NCI-H2081 treated with DMSO at 0.1 percent for 48 hours (cell line): ENCODE measurements around the gene SPAG9.
"Not testable (repeated sequence)": the region's sequence is repeated elsewhere in the genome, so short reads cannot be mapped to it uniquely, and the experiment has no call there.

ENCODE experiments used
- DNase-seq: peaks from one replicate; lab custom pipeline; 2025; lab: John Stamatoyannopoulos, UW

Gene SPAG9

DNA sequence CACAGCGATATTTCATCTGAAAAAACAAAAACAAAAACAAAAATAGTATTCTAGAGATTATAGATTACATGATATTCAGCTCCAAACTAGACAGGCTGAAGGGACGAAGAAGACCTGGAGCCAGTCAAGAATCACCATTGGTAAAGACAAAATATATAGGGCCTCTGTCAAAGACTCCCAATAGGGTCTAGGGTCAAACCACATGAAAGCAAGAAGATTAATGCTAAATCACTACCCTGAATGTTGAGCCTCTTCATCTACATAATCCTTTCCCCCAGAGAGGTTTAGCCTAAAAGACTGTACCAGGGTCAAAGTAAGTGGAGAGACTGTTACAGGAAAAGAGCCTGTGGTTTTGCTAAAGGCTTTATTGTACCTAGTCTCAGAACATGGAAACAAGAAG lies 21.9 kb upstream of the SPAG9 start:
- no peak for DNase-seq

GRCh38 chr17:51135956-51136355 lies 15.3 kb upstream of the SPAG9 start:
- no peak for DNase-seq

GRCh38 chr17:51133365-51133764 lies 12.7 kb upstream of the SPAG9 start:
- DNase-seq, result no peak

GRCh38 chr17:51132964-51133319 lies 12.3 kb upstream of the SPAG9 start:
- DNase-seq, result no peak

- DNase-seq, result no peak
Measured at GRCh38 chr17:51128076-51128475, 7.4 kb upstream of the SPAG9 start.

GRCh38 chr17:51124640-51125503 lies 4.2 kb upstream of the SPAG9 start:
- DNase-seq, result no peak

- not testable (repeated sequence) for DNase-seq
Measured at GRCh38 chr17:51122473-51123115, 1.9 kb upstream of the SPAG9 start.

DNA sequence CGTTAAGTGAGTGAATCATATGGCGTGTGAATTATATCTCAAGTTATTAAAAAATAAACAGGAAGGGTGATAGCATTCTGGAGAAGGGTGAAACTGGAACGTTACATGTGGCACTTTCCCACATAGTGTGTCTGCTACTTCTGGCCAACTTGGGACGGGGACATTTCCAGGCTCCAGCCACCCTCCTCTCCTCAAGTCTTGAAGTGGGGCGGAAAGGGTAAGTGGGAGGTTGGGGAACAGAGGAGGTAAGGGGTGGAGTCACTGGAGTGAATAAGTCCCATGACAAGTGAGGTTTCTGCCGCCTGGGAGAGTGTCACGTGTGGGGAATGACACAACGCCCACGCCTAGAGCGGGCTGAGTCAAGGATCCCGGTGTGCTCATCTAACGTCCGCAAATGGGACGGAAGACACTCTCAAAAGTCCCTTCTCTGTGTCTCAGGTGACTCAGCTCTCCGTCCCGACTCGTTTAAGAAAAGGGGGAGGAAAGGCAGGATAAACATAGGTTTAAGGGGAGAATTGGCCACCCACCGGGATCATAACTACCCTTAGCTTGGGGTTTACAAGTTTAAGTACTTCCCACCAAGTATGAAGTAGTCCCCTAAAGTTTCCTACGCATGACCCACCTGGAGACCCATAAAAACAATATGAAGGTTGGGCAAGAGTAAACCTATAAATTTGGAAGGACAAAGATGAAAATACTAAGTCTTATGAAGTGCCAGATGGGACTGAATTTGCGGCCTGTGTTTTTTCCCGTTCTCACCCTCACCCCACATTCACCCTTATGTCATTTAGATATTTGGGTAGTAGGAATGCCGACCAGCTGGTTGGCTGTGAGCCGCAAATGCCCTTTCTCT lies 1.2 kb upstream of the SPAG9 start:
- DNase-seq, result no peak

DNA sequence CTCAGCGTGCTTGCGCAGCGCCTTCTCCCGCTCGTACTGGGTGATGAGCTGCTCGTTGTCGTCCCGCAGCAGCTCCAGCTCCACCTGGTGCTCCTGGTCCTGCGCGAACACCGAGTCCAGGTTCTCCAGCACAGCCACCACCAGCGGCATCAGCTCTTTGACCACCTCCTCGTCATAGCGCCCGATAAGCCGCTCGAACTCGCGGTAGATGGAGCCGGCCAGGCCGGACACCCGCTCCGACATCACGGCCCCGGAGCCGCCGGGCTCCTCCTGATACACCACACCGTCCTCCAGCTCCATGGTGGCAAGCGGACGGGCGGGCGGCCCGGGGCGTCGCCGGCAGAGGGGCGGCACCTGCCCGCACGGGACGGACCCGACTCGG lies 320 bp downstream of the SPAG9 start:
- no peak for DNase-seq

DNA sequence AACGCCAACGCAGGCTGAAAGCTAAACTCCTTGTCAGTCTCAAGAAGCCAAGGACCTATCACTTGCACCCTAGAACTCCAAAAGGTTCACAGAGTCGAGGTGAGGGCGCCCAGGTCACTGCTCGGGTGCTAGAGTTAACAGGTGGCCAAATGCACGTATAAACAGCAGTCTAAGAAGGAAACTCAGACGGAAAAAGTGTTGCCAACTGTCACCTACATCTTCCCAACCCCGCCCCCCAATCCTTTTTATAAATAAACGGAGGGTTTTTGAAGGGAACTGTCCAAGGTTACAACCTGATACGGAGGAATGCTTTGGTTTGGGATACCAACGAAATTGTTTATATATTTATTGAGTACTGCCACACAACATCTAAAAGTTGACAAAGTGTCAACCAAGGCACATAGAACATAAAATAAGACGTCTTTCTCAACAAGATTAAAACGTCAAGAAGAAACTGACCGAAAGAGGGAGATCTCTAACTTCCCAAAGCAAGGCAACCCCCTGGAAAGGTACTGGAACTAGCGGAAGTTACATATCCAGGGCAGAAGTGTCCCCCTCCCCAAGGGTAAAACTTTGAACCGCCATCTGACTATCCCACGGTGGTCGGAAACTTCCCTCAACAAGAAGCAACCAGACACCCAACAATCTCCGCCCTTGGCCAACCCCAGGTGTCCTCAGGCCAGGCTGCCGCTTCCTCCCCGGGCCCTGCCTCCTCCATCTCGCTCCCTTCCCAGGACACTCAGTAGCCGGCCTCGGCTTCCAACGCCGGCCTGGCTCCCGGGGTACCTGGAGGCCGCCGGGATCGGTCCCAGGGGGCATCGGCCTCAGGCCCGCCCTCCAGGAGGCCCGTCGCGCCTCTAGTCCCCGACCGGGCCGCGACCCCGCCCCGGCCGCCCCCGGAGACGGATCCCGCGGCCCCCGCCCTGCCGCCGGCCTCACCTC lies 982 bp downstream of the SPAG9 start:
- DNase-seq, result no peak

DNA sequence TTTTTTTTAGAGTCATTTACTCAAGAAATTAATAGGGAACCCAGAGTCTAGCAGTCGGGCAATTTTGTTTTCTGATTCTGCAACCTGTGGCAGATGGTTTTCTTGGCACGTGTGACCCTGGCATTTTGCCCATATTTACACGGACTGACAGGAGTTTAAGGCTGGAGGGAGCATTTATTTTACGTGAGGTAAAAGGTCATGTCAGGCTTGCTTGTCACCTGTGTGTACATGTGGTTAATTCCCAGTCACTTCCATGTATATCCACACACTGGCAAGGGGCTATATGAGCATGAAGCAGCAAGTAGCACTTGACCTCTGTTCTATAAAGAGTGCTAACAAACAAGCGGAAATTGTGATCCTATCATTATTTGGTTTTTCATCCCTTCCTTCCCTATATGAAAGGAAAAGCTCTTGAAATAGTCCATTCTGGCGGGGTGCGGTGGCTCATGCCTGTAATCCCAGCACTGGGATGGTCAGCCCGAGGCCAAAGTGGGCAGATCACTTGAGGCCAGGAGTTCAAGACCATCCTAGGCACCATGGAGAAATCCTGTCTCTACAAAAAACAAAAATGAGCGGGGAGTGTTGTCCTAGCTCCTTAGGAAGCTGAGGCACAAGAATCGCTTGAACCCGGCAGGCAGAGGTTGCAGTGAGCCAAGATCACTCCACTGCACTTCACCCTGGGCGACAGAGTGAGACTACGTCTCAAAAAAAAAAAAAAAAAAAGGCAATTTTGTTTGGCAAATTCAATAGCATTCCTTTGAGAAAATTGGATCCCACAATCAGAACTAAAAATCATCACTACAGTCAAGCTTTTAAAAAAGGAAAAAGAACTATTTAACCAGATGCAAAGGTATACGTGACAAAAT lies 2.1 kb downstream of the SPAG9 start:
- peak; percentile 92 for DNase-seq

- DNase-seq, result no peak
Measured at GRCh38 chr17:51115179-51115578, 5.5 kb downstream of the SPAG9 start.

GRCh38 chr17:51112303-51113222 lies 8.1 kb downstream of the SPAG9 start:
- not testable (repeated sequence) for DNase-seq

- no peak for DNase-seq
Measured at GRCh38 chr17:51107778-51108177, 12.9 kb downstream of the SPAG9 start.

- no peak for DNase-seq
Measured at GRCh38 chr17:51103451-51103850, 17.2 kb downstream of the SPAG9 start.

DNA sequence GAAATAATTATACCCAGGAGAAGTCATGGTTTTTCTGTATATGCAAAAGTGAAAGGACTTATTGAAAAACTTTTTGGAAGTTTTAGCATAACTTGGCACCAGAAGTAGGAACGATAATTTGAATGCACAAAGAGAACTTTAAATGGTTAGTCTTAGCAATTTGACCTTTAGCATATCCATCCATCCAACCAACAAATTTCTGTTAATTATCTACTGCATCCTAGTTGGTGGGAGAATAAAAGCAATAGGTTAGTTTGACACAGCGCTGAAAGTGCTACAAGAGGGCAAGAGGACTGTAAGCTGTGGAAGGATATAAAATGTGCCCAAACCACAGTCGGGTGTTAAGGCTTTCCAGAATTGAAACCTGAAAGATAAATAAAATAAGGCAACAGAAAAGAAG lies 17.6 kb downstream of the SPAG9 start:
- DNase-seq, result no peak

- no peak for DNase-seq
Measured at GRCh38 chr17:51097708-51098446, 22.8 kb downstream of the SPAG9 start.

DNA sequence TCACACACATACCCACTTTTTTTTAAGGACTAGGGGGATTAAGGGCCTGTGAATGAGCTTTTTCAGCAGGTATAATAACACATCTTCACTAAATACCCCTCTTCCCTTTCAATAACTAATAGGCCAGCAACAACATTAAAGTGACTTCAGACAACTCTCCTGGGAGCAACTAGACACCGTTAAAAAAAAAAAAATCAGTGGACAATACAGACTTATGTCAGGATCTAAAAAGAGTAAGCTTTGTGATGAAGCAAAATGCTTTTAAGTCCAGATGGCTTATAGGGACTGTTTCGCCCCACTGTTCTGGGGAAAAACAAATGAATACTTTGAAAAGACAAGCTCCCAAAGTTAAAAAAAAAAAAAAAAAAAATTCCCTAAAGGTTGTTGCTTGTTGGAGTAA lies 29.0 kb downstream of the SPAG9 start:
- no peak for DNase-seq

DNA sequence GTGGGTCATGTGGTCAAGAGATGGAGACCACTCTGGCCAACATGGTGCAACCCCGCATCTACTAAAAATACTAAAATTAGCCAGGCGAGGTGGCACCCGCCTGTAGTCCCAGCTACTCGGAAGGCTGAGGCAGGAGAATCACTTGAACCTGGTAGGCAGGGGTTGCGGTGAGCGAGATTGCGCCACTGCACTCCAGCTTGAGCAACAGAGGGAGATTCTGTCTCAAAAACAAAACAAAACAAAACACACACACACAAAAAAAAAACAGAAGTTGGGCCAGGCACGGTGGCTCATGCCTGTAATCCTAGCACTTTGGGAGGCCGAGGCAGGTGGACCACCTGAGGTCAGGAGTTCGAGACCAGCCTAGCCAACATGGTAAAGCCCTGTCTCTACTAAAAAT lies 31.8 kb downstream of the SPAG9 start:
- DNase-seq, result not testable (repeated sequence)
